B cell (primary cell): Measurements from ENCODE around the gene LMO7.

Source experiments
- EZH2 ChIP-seq: IDR thresholded peaks from 2 replicates; pipeline ENCODE4 v1.6.1; 2012; ENCODE audit warnings: borderline replicate concordance, low read depth, mild to moderate bottlenecking, moderate library complexity, low read length; ENCODE audit not compliant: insufficient read depth, poor library complexity, severe bottlenecking
- TF ChIP-seq, protein P1 (sequence below): fragments of 200-600 bp; IDR thresholded peaks from one replicate; pipeline ENCODE4 v1.8.0; 2022; ENCODE audit warnings: antibody characterized with exemption, mild to moderate bottlenecking

DNA sequence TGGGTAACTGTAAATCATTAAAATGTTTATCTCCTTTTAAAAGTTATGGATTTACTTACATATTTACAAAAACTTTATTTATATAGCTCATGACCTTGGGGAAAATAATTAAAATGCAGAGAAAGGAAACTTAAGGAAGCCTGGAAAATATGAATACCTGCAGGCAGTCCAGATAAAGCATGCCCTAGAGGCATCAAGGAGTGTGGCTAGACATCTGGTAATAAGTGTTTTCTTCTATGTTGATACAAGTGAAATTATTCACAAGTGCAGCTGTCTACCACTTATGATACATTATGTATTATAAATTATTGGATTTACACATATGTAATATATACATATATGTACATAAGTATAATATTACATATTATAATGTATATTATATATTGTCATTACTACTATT, 207.9 kb downstream of the LMO7 start:
- TF ChIP-seq, protein P1, sequence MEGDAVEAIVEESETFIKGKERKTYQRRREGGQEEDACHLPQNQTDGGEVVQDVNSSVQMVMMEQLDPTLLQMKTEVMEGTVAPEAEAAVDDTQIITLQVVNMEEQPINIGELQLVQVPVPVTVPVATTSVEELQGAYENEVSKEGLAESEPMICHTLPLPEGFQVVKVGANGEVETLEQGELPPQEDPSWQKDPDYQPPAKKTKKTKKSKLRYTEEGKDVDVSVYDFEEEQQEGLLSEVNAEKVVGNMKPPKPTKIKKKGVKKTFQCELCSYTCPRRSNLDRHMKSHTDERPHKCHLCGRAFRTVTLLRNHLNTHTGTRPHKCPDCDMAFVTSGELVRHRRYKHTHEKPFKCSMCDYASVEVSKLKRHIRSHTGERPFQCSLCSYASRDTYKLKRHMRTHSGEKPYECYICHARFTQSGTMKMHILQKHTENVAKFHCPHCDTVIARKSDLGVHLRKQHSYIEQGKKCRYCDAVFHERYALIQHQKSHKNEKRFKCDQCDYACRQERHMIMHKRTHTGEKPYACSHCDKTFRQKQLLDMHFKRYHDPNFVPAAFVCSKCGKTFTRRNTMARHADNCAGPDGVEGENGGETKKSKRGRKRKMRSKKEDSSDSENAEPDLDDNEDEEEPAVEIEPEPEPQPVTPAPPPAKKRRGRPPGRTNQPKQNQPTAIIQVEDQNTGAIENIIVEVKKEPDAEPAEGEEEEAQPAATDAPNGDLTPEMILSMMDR, result no peak
- TF ChIP-seq EZH2, result no peak
